GM21526 (cell line): Measurements from ENCODE around the gene FSTL3.
A peak's percentile ranks its signal among the peaks of the same experiment; 100 is the strongest.
"Not testable (repeated sequence)": the region's sequence is repeated elsewhere in the genome, so short reads cannot be mapped to it uniquely, and the experiment has no call there.

Experiments used
- ATAC-seq: cut with Tn5 transposase; IDR thresholded peaks from one replicate; pipeline ENCODE4 v1.9.1; 2021; ENCODE audit warnings: moderate library complexity; ENCODE audit not compliant: unreplicated experiment, low FRiP score

Gene FSTL3

DNA sequence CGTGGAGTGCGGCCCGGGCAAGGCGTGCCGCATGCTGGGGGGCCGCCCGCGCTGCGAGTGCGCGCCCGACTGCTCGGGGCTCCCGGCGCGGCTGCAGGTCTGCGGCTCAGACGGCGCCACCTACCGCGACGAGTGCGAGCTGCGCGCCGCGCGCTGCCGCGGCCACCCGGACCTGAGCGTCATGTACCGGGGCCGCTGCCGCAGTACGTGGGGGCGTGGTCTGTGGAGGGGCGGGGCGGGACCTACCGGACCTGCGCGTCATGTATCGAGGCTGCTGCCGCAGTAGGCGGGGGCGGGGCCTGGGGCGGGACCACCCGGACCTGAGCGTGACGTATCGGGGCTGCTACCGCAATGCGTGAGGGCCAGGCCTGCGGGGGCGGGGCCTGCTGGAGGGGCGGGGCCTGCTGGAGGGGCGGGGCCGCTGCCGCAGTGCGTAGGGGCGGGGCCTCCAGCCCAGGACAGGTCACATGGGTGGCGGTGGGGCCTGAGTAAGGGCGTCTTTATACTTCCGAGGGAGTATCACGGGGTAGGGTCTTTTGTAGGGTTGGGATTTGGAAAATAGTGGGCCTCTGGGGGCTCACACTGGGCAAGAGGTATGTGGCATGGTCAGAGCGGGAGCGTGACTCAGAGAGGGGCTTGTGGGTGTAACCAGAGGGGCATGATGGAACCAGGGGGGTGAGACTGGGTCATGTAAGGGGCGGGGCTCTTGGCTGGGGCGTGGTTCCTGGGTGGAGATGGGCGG, 4.3 kb downstream of the FSTL3 start:
- ATAC-seq, result peak; percentile 58

DNA sequence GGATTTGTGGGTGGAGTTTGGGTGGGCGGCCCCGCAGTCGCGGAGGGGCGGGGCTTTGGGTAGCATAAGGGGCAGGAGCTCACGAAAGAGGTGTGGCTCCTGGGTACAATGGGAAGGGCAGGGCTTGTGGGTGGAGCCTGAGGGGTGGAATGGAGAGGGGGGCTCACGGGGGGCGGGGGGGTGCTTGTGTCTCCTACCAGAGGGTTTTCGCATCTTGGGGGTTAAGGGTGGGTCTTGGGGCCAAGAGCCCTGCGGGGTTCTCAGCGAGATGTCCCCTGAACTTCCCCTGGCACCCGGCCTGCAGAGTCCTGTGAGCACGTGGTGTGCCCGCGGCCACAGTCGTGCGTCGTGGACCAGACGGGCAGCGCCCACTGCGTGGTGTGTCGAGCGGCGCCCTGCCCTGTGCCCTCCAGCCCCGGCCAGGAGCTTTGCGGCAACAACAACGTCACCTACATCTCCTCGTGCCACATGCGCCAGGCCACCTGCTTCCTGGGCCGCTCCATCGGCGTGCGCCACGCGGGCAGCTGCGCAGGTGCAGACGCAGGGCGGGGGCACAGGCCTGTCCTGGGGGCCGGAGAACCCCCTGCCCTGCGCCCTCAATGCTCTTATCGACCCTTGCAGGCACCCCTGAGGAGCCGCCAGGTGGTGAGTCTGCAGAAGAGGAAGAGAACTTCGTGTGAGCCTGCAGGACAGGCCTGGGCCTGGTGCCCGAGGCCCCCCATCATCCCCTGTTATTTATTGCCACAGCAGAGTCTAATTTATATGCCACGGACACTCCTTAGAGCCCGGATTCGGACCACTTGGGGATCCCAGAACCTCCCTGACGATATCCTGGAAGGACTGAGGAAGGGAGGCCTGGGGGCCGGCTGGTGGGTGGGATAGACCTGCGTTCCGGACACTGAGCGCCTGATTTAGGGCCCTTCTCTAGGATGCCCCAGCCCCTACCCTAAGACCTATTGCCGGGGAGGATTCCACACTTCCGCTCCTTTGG, 5.1 kb downstream of the FSTL3 start:
- ATAC-seq, result no peak

DNA sequence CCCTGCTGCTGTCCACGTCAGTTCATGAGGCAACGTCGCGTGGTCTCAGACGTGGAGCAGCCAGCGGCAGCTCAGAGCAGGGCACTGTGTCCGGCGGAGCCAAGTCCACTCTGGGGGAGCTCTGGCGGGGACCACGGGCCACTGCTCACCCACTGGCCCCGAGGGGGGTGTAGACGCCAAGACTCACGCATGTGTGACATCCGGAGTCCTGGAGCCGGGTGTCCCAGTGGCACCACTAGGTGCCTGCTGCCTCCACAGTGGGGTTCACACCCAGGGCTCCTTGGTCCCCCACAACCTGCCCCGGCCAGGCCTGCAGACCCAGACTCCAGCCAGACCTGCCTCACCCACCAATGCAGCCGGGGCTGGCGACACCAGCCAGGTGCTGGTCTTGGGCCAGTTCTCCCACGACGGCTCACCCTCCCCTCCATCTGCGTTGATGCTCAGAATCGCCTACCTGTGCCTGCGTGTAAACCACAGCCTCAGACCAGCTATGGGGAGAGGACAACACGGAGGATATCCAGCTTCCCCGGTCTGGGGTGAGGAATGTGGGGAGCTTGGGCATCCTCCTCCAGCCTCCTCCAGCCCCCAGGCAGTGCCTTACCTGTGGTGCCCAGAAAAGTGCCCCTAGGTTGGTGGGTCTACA, 6.6 kb downstream of the FSTL3 start:
- no peak for ATAC-seq

DNA sequence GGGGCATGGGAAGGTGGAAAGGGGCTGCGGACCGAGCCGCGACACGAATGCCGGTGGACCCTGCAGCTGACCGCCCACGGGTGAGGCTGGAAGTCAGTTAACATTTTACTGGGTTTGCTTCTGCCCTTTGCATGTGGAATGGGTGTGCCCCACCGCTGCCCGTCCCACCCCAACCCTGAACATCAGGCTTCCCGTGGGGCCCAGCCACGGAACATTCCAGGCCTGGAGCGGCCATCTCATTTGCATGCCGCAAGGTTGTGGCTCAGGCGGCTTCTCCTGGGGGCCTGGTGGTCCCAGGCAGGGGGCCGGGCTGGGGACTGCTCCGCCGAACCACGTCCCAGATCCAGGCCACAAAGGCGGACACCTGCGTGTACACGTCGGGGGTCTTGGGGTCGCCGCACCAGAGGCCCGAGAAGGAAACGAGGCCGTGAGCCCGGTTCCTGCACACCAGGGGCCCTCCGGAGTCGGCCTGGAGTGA, 9.3 kb downstream of the FSTL3 start:
- no peak for ATAC-seq

DNA sequence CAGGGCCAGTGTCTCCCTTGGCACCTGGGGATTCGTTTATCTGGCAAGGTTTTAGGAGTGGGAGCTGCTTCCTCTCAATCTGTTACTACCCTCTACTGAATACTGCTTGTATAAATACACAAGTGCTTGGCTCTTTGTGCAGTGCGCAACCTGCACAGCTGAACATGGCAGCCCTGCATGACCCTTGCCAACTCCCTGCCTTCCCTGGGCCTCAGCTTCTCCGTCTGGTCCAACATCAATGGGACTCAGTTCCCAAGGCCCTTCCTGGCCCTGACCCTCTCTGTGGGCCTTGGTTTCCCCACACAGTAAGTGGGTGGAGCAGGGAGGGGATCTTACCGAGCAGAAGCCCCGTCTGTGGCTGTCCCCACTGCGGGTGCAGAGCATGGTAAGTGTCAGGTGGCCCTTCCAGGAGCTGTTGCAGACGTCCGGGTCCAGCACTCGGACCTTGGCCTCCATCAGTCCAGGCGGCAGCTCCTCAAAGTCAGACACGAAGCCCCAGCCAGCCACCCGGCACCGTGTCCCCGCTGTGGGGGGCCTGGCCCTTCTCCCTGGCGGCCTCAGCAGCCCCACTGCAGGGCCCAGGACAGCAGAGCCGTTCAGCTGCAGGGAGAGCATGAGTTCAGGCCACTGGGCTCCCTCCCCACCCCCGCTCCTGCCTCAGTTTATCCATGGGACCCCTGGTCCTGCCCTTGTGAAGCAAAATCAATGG, 10.6 kb downstream of the FSTL3 start:
- ATAC-seq, result no peak

DNA sequence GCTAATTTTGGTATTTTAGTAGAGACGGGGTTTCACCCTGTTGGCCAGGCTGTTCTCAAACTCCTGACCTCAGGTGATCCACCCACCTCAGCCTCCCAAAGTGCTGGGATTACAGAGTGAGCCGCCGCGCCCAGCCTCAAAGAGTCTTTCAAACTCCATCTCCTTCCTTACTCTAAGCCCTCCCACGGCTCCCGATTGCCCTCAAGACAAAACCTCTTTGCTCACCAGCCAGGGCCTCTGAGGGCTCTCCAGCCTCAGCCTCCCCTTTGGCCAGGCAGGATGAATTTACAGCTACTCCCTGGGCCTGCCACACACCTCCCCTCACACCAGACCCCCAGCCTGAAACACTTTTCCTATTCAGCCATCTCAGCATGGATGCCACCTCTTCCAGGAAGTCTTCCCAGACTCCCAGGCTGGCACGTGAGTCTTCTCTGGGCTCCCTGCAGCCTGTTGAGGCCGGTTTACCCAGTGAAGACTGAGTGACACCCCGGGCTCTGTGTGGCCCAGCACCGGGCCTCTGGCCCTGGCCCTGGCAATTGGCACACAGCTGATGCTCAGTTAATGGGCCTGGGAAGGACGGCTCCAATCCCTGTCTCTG, 11.5 kb downstream of the FSTL3 start:
- no peak for ATAC-seq

DNA sequence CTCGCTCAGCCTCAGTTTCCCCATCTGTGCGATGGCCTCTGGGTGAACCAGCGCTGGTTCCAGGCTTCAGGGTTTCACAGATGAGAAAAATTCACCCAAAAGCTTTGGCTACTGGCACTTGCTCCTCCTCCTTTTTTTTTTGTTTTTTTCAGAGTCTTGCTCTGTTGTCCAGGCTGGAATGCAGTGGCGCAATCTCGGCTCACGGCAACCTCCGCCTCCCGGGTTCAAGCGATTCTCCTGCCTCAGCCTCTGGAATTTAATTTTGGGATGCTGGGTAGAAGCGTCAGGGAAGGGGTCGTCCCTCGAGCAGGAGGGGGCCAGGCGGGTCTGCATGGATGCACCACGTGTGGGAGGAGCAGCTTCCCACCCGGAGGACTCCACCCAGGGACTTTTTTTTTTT, 12.0 kb downstream of the FSTL3 start:
- ATAC-seq, result no peak

DNA sequence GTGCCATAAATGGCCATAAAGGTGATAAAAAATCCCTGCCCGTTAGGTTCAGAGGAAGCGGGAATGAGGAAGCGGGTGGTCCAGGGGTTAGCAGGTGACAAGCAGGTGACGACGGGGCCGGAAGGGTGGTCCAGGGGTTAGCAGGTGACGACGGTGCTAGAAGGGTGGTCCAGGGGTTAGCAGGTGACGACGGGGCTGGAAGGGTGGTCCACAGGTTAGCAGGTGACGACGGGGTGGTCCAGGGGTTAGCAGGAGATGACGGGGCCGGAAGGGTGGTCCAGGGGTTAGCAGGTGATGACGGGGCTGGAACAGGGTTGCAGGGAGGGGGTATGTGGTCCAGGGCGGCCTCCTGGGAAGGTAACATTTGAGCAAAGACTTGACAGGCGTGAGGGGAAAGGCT, 12.8 kb downstream of the FSTL3 start:
- ATAC-seq, result no peak

DNA sequence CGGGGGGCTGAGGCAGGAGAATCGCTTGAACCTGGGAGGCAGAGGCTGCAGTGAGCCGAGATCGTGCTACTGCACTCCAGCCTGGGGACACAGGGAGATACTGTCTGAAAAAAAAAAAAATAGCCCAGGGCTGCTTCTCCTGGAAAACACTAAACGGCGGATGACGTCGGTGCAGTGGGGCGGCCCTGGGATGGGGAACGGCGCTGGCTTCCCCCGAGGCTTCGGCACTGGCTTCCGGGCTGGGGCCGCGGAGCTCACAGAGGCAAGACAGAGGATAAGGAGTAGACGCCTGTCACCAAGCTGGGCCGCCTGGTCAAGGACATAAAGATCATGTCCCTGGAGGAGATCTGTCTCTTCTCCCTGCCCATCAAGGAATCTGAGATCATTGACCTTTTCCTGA, 14.0 kb downstream of the FSTL3 start:
- ATAC-seq, result no peak

DNA sequence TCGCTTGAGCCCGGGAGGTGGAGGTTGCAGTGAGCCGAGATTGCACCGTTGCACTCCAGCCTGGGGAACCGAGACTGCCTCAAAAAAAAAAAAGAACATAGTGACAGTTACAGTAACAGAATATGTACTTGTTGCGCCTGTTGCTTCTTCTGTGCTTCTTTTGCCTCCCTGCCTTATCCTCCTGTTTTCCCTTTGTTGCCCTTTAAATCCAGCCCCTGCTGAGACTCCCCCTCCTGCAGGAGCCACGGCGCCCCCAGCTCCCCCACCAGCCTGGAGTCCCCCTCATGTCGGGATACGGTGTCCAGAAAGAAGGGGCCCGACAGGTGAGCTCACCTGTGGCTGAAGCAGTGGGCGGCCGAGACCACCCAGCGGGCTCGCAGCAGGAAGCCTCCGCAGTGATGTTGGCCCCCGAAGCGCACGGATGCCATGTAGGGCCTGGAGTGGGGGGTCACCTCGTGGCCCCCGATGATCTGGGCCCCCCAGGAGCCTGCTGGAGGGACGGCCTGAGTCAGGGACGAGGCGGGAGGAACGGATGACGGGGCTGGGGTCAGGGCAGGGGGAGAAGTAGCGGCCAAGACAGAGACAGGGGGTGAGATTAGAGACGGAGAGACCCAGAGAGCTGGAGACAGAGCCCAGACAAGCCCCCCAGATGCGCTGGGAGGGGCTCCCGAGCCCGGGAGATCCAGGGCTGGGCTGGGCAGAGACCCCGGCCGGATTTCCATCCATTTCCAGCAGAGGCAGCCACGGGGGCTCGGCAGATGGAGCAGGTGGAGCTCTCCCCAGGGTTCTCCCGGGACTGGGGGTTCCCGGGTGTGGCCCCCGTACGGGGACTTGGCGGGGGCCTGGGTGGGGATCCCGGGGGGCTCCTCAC, 18.5 kb downstream of the FSTL3 start:
- no peak for ATAC-seq

DNA sequence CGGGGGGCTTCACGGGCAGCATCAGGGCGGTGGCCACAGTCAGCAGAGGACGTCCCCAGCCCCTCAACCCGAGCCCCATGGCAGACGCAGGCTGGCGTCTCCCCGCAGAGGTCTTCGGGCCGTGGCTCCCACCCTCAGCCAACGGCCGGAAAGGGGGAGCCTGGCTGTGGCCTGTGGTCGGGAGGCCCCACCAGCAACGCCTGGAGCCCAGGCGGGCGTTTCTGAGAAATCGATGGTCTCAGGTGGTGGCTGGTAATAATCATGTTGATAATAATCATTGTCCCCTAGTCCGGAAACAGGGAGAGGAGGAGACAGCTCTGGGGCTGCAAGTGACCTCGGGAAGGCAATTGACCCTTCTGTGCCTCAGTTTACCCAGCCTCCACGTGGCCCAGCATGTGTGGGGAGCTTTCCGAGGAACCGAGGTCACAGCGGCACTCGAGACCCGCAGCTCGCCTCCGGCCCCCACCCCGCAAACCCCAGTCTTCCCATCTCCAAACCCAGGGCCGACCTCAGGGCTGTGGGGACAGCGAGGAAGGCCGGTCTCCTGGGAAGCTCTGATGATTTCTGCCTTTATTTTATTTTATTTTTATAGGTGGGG, 19.3 kb downstream of the FSTL3 start, which contains the start of gene PRSS57:
Gene PRSS57 (minus strand): TSS at position 101 of the 598 bp plus-strand sequence. CDS start 22 bp downstream, at position 79.
- ATAC-seq, result no peak

DNA sequence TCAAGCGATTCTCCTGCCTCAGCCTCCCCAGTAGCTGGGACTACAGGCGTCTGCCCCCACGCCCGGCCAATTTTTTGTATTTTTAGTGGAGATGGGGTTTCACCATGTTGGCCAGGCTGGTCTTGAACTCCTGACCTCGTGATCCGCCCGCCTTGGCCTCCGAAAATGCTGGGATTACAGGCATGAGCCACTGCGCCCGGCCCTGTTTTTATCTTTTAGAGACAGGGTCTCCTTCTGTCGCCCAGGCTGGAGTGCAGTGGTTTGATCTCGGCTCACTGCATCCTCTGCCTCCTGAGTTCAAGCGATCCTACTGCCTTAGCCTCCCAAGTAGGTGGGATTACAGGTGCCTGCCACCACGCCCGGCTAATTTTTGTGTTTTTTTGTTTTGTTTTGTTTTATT, 22.3 kb downstream of the FSTL3 start:
- not testable (repeated sequence) for ATAC-seq

DNA sequence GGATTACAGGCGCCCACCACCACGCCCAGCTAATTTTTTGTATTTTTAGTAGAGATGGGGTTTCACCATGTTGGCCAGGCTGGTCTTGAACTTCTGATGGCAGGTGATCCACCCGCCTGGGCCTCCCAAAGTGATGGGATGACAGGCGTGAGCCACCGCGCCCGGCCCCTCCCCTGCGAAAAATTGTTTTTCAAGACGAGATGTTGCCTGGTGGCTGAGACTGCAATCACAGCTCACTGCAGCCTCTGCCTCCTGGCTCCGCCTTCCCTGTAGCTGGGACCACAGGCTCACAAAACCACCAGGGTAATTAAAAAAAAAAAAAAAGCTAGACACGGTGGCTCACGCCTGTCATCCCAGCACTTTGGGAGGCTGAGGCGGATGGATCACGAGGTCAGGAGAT, 23.7 kb downstream of the FSTL3 start:
- not testable (repeated sequence) for ATAC-seq

DNA sequence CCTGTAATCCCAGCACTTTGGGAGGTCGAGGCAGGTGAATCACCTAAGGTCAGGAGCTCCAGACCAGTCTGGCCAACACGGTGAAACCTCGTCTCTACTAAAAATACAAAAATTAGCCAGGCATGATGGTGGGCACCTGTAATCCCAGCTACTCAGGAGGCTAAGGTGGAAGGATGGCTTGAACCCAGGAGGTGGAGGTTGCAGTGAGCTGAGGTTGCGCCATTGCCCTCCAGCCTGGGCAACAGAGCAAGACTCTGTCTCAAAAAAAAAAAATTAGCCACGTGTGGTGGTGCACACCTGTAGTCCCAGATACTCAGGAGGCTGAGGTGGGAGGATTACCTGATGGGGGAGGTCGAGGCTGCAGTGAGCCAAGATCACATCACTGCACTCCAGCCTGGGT, 26.7 kb downstream of the FSTL3 start:
- not testable (repeated sequence) for ATAC-seq

DNA sequence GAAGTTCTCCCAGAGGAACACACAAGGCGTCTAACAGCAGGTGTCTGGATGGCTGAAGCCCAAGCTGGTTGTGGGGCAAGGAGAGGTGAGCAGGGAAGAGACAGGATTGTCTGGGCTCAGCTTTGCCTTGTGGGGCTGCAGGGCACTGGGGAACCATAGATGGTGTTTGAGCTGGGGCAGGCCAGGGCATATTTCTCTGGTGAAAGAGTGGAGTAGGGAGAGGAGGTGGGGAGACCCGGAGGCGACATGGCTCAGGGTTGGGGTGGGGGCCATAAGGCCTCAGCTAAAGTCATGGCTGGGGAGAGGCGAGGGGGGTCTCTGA, 27.1 kb downstream of the FSTL3 start:
- no peak for ATAC-seq

DNA sequence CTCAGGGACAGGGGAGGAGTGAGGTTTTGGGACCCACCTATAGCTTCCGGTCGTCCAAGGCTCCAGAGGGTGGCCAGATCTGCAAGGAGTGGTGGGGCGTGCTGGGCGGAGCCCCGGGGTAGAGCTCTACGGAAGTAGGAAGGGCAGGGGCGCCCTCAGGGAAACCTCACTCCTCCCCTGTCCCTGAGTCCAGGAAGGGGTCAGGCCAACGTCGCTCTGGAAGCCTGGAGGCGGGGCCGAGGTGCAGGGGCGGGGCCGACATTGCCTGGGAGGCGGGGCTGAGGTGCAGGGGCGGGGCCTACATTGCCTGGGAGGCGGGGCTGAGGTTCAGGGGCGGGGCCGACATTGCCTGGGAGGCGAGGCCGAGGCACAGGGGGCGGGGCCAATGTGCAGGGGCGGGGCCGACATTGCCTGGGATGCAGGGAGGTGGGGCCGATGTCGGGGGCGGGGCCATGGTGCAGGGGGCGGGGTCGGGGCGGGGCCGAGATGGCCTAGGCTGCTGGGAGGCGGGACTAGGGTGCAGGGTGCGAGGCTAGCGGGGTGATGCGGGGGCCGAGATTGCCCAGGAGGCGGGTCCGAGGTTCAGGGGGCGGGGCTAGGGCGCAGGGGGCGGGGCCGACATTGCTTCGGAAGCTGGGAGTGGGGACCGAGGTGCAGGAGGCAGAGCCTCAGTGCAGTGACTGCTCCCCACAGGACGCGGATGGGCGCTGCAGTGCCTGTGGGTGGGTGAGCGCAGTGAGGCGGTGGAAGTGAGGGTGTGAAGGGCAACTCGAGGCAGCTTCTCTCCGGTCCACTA, 27.7 kb downstream of the FSTL3 start:
- no peak for ATAC-seq

DNA sequence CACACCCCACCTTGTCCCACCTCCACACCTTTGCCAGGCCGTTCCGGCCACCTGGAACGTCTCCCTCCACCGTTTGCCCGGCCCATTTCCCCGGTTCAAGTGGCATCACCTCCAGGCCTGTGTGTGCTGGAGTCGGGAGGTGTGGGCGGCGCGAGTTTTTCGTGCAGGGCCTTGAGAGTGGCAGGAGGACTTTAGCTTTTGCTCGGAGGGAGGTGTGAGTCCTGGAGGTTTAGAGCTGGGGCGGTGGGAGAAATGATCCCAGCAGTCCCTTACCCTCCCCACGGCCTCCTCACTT, 28.2 kb downstream of the FSTL3 start:
- ATAC-seq, result no peak
